ENCODE data around the gene MYO1D.

MYO1D gene

DNA sequence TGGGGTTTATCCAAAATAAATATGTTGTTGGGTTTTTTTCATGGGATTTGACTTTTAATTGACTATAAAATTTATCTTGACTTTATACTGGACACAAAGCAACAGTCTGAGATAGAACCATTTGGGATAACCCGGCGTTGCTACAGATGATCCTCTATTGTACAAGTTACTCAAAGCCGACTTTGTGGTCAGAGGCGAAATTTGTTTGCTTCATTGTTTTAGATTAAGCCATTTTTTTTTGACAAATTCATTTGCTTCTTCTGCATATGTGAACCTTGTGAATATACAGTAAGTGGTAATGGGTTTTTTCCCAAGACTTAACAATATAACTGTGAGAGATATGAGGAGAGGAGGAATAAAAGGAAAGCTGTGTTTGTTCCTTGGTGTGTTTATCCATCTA is 11.8 kb downstream of the MYO1D start:
- no peak overlapping the region for H3K4me3 ChIP-seq (ENCODE audit: low read length)

DNA sequence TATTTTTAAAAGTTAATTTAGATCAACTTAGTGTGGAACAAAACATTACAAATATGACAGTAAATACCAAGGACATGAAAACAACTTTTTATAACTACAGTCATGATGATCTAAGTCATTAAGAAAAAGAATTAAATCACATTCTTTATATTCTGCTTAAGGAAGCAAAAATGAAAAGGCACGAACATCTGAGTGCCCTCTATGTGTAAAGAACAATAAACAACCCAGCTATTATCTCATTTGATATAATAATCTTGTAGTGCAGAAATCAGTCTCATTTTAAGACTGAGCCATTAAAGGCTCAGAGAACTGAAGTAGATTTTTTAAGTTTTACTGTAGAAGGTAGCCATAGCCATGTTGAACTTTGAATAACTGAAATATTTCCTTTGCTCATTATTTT is 13.4 kb downstream of the MYO1D start:
- no peak for DNase-seq (ENCODE audit: low read depth, low spot score)
- no peak overlapping the region for H3K4me3 ChIP-seq (ENCODE audit: low read length)

More for the DNA sequence above, 11.8 kb downstream of the MYO1D start:
- no peak for DNase-seq (ENCODE audit: low read depth, low spot score)

DNA sequence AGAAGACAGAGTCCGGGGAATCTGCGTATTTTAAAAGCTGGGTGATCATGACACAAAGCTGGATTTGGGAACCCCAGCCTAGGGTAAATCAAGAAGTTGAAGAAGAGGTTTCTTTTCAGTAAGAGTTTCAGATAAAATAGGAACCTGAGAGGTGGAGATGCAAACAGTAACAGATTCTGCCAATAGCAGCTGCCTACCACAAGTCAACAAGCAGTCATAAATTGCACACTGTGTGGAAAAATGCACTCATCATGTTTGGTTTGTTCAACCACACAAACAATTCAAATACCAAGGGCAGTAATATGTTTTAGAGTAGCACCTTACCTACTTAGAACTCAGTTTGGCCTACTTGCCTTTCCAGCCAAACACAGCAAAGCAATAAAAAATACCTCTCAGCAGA is 14.0 kb downstream of the MYO1D start:
- no peak overlapping the region for H3K4me3 ChIP-seq (ENCODE audit: low read length)
- DNase-seq (ENCODE audit: low read depth, low spot score): no peak

DNA sequence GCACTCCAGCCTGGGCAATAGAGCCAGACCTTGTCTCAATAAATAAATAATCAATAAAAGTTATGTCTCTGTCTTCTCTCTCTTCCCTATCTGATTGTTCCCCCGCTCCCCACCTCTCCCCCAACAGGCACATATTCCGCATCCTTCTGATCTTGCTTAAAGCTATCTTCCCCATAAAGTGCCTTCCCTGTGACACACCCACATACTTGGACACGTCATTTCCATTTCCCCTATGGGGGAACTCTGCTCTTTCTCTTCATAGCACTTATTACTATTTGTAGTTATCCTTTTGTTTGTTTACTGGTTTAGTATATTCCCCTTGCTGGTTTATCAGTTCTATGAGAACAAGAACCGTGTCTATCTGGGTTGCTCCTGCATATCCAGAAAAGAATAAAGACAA is 14.9 kb downstream of the MYO1D start:
- no peak for DNase-seq (ENCODE audit: low read depth, low spot score)
- H3K4me3 ChIP-seq (ENCODE audit: low read length): no peak overlapping the region

DNA sequence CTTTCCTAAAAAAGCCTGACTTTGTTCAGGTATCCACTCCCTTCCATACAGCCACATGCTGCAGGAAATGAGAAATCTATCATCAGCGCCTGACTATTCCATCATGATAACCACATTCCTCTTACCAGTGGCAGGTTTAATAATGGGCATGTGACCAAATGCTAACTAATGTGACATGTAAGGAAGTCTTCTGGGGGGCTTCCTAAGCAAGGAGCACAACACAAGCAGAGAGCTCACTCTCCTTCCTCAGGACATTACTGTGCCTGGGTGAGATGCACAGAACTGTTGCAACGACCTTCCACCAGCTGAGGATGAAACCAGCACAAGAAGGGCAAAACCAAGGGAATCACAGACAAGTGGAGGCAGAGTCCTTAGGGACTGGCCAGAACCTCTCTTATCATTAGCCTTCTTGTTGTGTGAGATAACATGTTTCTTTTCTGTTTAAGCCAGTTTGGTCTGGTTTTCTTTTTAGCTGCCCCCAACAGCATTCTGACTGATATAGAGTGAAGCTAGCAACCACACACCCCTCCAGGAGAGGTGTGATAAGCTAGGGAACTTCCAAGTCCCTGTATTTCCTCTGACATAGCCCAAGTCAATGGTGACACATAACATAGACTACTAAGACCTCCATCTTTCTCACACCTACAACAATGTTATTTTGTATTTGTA is 16.9 kb downstream of the MYO1D start:
- no peak overlapping the region for H3K4me3 ChIP-seq (ENCODE audit: low read length)
- no peak for DNase-seq (ENCODE audit: low read depth, low spot score)

DNA sequence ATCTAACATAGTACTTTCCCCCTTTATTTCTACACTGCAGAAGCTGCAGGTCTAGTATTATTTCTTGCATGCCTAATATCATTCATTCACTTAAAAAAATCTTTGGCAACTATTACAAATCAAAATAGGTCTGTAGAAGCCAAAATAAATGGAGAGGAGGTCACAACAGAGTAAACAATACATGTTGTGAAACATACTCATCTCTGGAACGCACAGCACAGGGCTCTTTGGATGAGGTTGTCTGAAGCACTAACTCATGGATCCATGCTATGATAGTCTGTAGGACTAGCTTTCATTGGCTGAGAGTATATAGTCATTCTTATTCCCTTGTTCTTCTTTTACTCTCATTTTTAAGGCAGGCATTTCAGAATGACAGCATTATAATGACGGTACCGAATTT is 21.3 kb downstream of the MYO1D start:
- H3K4me3 ChIP-seq (ENCODE audit: low read length): no peak overlapping the region
- no peak for DNase-seq (ENCODE audit: low read depth, low spot score)

DNA sequence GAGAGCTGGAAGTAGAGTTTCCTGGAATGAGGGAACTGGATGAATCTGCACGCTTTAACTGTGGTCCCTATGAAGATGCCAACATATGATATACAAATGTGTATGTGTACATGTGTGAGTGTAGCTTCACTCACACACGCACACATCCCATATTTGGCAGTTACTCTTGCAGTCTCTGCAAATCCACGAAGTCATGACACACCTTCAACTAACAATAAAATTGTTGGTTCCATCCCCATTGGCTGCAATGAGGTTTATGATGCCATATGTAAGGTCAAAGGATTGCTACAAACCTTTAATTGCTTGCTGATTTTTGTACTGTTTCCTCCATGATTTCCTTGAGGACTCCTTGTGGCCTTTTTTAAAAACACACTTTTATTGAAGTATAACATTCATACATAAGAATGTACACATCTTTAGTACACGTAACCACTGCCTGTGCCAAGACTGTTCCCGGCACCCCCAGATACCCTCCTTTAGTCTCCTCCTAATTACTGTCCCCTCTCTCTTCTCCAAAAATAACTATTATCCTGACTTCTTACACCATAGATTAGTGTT is 22.0 kb downstream of the MYO1D start:
- no peak for DNase-seq (ENCODE audit: low read depth, low spot score)
- H3K4me3 ChIP-seq (ENCODE audit: low read length): no peak overlapping the region

DNA sequence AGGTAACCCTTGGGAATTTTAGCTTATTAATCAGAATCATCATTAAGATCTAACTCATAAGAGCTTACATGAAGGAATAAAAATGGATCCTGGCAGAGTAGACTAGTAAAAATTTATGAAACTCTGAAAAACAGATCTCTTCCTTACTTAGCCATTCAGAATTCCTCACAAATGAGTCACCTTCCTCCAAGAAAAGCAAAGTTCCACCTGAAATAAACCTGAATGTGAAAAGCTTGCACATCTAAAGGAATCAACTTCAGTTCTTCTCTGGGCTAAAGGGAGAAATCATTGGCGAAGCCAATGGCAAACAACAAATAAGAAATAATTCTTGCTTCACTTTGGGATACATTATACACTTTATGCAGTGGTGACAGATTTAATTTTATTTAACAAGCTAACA is 22.7 kb downstream of the MYO1D start:
- H3K4me3 ChIP-seq (ENCODE audit: low read length): no peak overlapping the region
- no peak for DNase-seq (ENCODE audit: low read depth, low spot score)

DNA sequence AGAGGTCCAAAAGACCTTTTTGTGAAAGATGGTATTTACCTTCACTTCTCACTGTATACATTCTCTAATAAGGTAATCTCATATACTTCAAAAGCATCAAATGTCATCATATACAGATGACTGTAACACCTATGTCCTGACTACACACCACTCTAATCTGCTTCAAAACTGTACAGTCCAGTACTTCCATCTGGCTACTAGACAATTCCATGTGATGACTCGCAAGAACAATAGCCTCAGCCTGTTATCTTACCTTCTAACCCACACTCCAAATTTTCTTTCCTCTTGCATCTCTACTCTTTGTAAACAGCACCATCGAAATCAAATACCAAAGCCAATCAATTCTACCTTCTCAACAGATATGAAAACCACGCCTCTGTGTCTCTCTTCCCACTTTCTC is 24.1 kb downstream of the MYO1D start:
- no peak overlapping the region for H3K4me3 ChIP-seq (ENCODE audit: low read length)
- DNase-seq (ENCODE audit: low read depth, low spot score): no peak

DNA sequence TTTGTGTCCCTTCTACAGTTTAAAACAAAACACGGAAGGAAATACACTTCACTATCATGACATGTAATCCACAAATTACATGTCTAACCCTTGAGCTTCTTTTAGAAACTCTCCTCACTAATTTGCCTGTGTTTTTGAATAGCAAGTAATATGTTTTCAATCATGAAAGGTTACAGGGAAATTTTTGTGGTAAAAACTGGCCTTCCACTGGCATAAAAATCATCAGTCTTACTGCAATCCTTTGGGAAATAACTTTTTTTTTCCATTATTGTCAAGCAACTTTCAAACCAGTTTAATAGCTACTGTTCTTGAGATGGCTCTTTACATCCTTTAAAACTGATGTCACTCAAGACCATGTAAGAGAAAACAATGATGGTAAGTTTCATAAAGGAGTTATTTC is 27.0 kb downstream of the MYO1D start:
- DNase-seq (ENCODE audit: low read depth, low spot score): no peak
- H3K4me3 ChIP-seq (ENCODE audit: low read length): no peak overlapping the region

DNA sequence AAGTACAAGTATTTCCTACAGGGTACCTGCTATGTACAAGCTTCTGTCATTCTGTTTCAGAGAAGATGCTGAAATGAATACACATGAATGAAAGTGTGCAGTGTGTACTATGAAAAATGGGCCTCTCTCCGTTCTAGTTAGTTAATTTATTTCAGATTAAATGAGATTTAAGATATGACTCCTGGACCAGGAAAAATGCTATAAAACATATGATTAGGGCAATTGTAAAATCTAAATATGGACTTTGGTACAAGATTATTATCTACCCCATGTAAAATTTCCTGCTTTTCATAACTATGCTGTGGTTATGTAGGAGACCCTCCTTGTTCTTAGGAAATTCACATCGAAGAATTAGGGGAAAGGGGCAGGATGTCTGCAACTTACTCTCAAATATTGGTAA is 28.9 kb downstream of the MYO1D start:
- H3K4me3 ChIP-seq (ENCODE audit: low read length): no peak overlapping the region
- no peak for DNase-seq (ENCODE audit: low read depth, low spot score)

DNA sequence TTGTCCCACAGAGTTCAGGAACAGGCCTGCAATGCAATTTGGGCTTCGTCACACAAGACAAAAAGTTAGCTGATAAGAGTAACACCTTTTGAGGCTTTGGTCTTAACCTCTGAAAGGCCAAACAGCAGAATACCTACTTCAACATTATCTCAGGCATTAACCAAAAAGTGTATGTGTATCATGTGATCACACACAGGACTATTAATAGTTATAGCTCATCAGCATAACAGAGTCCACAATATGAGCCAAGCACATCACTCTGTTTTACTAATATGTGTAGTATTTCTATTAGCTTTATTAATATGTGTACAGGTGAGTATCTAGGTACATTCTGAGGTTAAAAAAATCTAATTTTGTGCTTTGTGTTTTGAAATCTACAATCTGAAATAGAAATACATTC is 30.8 kb downstream of the MYO1D start:
- no peak overlapping the region for H3K4me3 ChIP-seq (ENCODE audit: low read length)
- DNase-seq (ENCODE audit: low read depth, low spot score): no peak

DNA sequence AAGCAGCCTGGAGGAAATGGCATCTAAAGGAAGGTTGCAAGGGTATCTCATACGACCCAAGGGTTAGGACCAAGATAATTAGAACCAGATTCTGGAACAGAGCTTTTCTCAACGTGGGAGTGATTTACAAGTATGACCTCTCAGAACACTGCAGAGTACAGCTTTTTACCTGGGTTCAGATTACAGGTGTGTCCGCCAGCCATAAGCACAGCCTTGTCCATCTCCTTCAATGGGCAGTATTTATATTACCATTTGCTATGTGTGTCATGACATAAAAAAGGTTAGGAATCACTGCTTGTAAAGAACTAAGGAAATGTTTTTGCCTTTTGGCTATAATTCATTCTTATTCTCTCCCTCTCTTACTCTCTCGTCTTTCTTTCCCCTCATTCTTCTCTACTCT is 36.7 kb downstream of the MYO1D start:
- H3K4me3 ChIP-seq (ENCODE audit: low read length): no peak overlapping the region
- DNase-seq (ENCODE audit: low read depth, low spot score): no peak

DNA sequence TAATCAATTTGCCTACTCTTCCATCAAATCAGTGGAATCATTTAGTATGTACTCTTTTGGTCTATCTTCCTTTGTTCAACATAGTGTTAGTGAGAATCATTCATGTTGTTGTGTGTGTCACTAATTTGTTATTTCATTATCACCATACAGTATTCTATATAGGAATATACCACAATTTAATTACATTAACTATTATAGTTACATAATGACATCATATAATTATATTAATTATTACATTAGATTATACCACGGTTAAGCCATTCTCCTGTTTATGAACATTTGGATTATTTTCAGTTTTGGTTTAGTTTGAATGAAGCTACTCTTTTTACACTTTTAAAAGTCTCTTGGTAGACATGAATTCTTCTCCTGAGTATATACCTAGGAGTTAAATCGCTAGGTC is 40.4 kb downstream of the MYO1D start:
- no peak overlapping the region for H3K4me3 ChIP-seq (ENCODE audit: low read length)
- DNase-seq (ENCODE audit: low read depth, low spot score): no peak

DNA sequence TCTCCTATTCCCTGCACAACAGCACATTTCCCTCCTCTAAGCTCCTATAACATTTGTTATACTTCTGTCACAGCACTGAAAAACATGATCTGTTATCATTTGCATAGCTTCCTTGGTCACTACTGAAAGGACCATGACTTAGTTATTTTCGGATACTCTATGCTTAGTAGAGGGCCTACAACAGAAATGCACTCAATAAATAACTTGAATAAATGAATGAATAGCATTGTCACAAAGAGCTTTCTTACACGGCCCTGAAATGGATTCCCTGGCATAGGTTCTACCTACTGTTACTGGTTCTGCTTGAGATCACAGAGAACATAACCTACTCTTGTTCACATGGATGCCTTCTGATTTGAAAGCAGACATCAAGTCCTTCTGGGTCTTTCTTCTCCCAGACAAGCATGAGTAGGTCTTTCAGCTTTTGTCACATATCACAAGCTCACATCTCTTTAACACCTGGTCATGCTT is 41.6 kb downstream of the MYO1D start:
- no peak overlapping the region for H3K4me3 ChIP-seq (ENCODE audit: low read length)
- DNase-seq (ENCODE audit: low read depth, low spot score): no peak

DNA sequence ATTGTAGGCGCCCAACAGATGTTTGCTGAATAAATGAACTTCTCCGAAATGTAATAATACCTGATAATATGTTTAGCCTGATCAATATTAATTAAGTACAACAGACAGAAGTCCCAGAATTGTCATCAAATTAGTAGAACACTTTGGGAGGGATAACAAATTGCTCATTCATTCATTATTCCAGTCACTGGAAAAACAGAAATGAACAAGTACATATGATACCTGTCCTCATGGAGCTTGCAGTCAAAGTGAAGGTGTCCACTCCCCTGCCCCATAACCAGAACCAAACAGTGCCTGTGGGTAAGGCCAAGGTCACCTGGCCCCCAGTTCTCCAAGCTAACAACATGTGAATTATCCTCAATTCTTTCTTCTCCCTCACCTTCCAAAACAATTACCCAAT is 42.8 kb downstream of the MYO1D start:
- H3K4me3 ChIP-seq (ENCODE audit: low read length): no peak overlapping the region
- no peak for DNase-seq (ENCODE audit: low read depth, low spot score)

DNA sequence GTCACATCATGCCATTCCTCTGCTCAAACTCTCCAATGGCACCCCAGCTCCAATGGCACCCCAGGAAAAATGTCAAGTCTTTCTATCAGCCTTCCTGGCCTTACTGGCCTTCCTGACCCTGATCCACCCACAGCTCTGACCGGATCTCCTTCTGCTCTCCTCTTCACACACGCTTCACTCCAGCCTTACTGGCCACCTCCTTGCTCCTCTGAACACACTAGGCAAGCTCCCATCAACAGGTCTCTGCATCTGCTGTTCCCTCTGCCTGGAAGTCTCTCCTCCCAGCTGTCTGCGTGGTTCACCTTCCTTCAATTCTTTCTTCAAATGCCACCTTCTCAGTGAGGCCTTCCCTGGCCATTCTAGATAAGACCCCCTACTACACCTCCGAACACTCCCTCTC is 43.4 kb downstream of the MYO1D start:
- no peak for DNase-seq (ENCODE audit: low read depth, low spot score)
- H3K4me3 ChIP-seq (ENCODE audit: low read length): no peak overlapping the region

DNA sequence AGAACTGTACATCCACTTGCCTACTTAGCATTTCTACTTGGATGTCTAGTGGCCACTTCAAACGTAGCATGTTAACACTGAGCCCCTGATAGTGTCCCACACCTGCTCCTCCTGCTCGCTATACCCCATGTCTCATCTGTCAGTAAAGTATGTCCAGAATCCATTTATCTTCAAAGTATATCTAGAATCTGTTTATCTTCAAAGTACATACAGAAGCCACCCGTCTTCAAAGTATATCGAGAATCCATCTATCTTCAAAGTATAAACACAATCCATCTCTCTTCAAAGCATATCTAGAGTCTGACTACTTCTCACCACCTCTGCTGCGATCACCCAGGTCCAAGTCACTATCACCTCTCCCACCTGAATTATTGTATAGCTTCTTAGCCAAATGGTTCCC is 43.8 kb downstream of the MYO1D start:
- H3K4me3 ChIP-seq (ENCODE audit: low read length): no peak overlapping the region
- no peak for DNase-seq (ENCODE audit: low read depth, low spot score)

DNA sequence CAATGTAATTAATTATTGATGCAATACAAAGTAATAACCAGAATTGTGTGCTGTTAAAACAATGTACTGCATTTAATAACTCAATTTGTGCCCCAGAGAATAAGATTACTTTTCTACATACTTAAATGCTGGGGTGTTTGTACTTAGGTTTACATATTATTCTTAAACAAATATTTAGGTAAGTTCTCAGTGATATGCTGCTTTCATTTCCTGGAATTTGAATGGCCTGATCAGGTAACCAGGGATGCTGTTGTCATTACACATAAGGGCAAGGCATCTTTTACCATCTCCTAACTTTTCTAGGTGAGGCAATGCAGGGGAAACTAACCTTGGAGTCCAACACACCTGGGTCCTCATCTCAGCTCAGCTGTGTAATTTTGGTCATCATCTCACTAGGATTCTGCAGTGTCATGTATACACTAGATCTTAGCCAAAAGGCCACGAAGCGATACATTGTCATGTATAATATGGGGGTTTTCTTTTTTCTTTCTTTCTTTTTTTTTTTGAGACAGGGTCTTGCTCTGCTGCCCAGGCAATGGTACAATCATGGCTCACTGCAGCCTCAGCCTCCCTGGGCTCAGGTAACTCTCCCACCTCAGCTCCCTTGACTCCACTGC is 45.2 kb downstream of the MYO1D start:
- no peak for DNase-seq (ENCODE audit: low read depth, low spot score)
- H3K4me3 ChIP-seq (ENCODE audit: low read length): no peak overlapping the region

DNA sequence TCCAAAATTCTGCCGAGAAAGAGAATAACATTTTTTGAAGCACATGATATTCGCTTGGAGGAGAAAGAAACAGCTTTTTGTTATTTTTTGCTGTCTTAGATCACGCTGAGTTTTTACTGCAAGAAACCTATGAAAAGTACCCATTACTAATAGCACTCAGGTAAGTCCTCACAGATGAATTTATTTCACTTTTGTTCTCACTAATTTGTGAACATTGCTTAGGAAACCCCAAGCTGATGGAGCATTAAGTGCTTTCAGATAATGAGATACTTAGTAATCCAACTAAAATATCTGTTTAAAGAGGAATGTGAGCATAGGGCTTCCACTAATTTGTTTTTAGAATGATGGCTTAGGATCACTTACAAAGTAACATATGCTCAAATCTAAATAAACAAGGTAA is 45.7 kb downstream of the MYO1D start:
- DNase-seq (ENCODE audit: low read depth, low spot score): no peak
- H3K4me3 ChIP-seq (ENCODE audit: low read length): no peak overlapping the region

DNA sequence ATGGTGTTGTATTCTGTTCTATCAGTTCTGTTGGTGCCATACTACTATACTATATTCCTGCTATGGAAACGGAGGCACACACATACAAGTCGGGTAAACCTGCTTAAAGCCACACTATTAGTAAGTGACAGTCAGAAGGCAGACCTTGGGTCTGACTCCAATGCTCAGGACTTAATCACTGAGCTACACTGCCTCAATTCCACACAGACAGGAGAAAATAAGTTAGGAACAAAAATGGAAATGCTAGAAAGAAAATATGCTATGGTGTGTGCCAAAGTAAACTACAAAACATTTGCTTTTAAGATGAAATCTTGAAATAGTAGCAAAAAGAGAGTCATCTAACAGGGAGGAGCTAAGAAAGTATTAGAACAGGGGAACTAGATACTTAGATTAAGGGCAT is 48.1 kb downstream of the MYO1D start:
- DNase-seq (ENCODE audit: low read depth, low spot score): no peak
- H3K4me3 ChIP-seq (ENCODE audit: low read length): no peak overlapping the region
